Astrocyte of the cerebellum (primary cell): ENCODE data around the gene TBX4.
"Not testable (repeated sequence)": the region's sequence is repeated elsewhere in the genome, so short reads cannot be mapped to it uniquely, and the experiment has no call there.

ENCODE experiments used
- DNase-seq: peaks from one replicate; pipeline ENCODE4 v3.0.0-alpha.2; 2011; ENCODE audit warnings: low read depth
- H3K4me3 ChIP-seq: 2 replicates; pipeline ENCODE4 v1.5.1; 2011; ENCODE audit warnings: mild to moderate bottlenecking, low read depth, low read length, moderate library complexity
- in situ Hi-C: cut with HindIII; loops from 2 replicates; pipeline ENCODE4 v1.10.0; 2017; ENCODE audit warnings: low sequenced_read_pairs
- TF ChIP-seq, protein P1 (sequence below): IDR thresholded peaks from 2 replicates; pipeline ENCODE4 v1.5.1; 2012; ENCODE audit warnings: low read length, low read depth, moderate library complexity, mild to moderate bottlenecking; ENCODE audit errors: missing control alignments

The TBX4 gene

DNA sequence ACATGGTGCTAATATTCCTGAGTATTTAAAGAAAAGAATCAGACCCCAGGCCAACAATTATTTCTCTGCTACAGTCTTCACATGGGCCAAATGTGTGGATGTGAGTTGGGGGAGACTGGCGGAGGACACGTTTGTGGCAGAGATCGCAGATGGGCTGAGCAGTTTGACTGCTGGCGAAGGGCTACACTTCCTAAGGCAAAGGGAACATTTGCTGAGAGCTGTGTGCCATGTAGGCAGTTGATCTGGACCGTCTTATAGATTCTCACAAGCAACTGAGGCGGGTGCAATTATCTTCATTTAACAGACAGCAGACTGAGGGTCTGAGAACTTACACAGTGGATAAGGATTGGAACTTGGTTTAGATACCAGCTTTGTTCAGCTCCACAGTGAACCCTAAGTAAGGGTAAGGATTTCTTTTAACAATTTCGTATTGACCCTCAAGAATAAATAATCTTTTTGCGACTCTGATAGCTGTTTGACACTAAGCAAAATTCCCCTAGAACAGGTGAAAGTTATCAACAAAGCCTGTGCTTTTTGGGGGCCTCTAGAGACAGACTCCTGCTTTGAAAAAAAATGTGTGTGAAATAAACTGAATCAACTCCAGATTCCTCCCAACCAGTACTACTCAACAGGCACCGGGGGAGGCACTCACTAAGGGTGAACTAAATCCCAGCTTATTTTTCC, 55.3 kb downstream of the TBX4 start:
- H3K4me3 ChIP-seq: no peak overlapping the region
- DNase-seq: no peak
- in situ Hi-C loops: no loop called here
- TF ChIP-seq, protein P1, sequence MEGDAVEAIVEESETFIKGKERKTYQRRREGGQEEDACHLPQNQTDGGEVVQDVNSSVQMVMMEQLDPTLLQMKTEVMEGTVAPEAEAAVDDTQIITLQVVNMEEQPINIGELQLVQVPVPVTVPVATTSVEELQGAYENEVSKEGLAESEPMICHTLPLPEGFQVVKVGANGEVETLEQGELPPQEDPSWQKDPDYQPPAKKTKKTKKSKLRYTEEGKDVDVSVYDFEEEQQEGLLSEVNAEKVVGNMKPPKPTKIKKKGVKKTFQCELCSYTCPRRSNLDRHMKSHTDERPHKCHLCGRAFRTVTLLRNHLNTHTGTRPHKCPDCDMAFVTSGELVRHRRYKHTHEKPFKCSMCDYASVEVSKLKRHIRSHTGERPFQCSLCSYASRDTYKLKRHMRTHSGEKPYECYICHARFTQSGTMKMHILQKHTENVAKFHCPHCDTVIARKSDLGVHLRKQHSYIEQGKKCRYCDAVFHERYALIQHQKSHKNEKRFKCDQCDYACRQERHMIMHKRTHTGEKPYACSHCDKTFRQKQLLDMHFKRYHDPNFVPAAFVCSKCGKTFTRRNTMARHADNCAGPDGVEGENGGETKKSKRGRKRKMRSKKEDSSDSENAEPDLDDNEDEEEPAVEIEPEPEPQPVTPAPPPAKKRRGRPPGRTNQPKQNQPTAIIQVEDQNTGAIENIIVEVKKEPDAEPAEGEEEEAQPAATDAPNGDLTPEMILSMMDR: no peak

DNA sequence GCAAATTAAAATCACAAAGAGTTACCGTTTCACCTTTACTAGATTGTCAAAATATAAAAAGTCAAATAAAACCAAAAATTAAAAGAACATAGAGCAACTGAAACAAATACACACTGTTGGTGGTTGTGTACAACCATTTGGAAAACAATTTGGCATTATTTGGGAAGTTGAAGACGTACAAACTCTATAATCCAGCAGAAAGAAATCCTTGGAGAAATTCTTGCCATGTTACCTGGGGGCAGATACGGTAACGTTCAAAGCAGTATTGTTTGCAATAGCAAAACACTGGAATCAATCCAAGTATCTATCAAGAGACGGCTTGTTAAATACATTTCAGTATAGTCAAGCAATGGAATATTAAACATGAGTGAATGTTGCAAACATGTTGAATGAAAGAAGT, 56.7 kb downstream of the TBX4 start:
- H3K4me3 ChIP-seq: no peak overlapping the region
- TF ChIP-seq, protein P1: no peak
- no peak for DNase-seq
- in situ Hi-C loops: no loop called here

DNA sequence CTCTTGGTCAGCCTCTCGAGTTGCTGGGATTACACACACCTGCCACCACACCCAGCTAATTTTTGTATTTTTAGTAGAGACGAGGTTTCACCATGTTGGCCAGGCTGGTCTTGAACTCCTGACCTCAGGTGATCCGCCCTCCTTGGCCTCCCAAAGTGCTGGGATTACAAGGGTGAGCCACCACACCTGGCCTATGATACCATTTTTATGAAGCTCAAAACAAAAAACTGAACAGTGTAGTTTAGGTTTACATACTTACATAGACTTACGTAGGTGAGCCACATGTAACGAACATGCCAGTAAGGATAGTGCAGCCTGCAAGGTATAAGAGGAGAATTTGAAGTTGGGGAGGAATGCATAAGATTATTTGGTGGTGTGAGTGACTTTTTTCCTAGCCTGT, 57.2 kb downstream of the TBX4 start:
- in situ Hi-C loops, DNase-seq, H3K4me3 ChIP-seq: not testable (repeated sequence)

DNA sequence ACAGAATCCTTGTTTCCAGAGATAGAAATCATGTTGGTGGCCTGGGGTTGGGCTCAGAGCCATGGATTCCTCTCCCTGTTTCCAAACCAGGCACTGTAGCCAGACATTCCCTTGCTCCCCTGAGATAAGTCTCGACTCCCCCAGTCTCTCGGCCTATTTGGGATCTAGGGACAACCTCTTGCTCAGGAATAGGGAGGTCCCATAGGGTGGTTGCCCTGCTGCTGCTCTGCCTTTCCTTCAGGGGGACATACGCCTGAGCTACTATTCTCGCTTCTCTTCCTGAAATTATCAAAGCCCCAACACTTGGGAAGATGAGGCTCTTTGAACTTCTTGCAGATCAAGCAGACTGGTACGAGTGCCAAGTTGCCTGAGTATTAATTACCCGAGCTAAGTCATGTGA, 58.0 kb downstream of the TBX4 start:
- H3K4me3 ChIP-seq: no peak overlapping the region
- no peak for DNase-seq
- TF ChIP-seq, protein P1: no peak
- in situ Hi-C loops: loop anchor here (5.0 kb wide), 1 partner anchor 47 kb away; no protein-coding TSS in a partner anchor

DNA sequence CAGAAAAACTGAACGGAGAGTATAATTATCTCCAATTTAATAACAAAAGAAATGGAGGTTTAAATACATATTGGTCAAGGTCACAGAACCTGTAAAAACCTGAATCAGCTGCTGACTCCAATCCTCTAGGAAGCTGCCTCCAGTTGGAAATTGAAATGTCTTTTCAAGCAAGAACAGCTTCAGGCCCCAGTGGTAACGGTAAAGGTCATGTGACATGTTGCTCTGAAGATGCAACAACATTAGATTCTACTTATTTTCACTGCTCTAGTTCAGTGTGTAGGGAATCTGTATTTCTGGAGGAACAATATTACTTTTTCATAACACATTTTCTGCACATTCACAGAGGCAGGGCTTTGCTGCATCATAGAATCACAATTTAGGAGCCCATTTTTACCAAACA, 58.8 kb downstream of the TBX4 start:
- TF ChIP-seq, protein P1: no peak
- no peak for DNase-seq
- in situ Hi-C loops: loop anchor here (5.0 kb wide), 1 partner anchor 46 kb away; no protein-coding TSS in a partner anchor
- H3K4me3 ChIP-seq: no peak overlapping the region

DNA sequence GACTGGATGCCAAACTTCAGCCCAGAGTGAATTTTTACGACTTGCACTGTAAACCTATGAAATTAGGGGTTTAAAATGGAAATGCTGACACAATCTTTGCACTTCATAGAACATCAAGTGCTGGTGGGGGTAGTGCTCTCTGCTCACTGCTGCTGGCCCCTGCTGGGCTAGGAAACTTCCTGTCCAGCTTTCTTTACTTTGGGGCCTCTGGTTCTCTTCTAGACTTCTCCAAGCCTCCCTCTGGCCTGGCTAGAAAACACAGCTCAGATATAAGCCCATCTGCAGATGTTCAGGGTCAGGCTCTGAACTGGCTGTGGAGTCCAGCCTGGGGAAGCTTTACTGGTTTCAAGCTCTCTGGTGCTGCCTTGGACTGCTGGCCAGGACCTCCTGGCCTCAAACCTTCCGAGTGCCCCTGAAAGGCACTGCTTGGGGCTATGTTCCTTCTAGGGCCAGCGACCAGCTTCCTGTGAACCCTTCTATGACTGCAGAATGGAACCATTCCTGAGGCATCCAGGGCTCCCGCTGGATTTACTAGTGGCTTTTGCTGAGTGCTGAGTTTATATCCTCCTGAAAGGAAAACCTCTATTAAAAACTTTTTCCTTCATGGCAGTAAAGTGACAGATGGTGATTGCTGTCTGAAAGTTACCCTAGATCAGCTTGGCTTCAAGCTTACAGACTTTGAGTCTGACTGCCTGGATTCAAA, 59.4 kb downstream of the TBX4 start:
- no peak for DNase-seq
- in situ Hi-C loops: loop anchor here (5.0 kb wide), 1 partner anchor 46 kb away; no protein-coding TSS in a partner anchor
- TF ChIP-seq, protein P1: no peak
- H3K4me3 ChIP-seq: no peak overlapping the region

DNA sequence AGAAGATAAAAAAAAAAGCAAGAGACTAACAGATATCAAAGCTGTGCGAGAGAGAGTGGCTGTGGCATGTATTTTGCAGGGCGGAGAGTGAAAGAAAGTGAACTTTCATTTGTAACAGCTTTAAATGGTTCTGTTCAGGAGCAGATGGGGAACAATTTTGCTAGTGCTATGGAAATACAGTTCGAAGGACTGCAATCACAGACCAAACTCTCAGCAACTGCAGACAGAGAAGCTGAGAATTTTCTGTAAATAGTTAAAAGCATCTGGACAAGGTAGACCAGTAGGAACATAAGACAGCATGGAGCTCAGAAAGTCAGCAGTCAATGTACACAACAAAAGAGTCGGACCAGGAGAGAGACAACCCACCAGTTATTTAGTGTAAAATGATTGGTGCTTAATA, 62.3 kb downstream of the TBX4 start:
- TF ChIP-seq, protein P1: no peak
- DNase-seq: no peak
- in situ Hi-C loops: loop anchor here (5.0 kb wide), 1 partner anchor 43 kb away; no protein-coding TSS in a partner anchor
- H3K4me3 ChIP-seq: no peak overlapping the region
